Ammon's horn (tissue), 1 donor: ENCODE measurements around the gene SPOP.

ENCODE experiments used
- DNase-seq: peaks from one replicate; pipeline ENCODE4 v3.0.0-alpha.2; 2016; ENCODE audit warnings: low spot score

Gene SPOP

DNA sequence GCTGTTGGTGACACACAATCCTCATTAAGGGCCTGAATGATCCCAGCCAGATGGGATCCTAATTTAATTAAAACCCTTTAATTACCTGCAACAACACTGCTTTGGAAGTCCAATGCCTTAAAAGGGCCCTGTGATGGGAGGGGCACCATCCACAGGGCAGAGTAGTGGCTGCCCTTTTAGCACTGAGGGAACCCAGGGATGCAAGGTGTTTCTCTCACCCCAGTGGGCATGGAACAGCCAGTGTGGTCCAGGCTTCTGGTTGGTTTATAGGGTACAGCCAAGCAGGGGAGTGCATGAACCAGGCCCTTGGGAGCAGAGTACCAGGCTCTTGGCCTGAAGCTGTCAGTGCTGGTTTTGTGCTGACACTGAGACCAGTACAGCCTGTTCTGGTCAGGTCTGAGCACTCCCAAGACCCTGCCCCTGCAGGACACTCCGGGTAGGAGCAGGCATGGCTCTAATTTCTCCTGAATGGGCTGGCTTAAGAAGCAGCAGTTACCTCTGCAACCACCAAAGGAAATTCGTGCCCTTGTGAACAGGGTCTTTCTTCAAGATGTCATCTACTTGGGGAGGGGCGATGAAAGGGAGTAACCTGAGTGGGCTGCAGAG is 92.4 kb downstream of the SPOP start:
- no peak for DNase-seq

GRCh38 chr17:49583889-49584288 is 94.0 kb downstream of the SPOP start:
- no peak for DNase-seq

DNA sequence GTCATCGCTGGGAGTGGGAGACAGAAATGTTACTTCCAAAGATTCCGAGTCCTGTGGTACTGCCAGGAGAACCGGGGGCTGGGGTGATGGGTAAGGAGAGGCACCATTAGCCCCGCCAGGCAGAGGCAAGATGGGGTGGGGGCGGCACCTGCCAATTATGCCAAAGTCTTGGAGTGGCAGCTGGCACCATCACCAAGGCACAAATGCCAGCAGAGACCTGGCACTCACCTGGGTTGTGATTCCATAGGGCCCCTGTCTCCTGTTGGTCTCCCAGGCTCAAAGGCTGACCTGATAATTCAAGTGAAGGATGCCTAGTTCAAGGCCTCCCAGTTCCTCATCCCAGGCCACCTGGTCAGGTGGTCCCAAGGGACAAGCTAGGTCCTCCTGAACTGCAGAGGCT is 94.7 kb downstream of the SPOP start:
- DNase-seq, result no peak

DNA sequence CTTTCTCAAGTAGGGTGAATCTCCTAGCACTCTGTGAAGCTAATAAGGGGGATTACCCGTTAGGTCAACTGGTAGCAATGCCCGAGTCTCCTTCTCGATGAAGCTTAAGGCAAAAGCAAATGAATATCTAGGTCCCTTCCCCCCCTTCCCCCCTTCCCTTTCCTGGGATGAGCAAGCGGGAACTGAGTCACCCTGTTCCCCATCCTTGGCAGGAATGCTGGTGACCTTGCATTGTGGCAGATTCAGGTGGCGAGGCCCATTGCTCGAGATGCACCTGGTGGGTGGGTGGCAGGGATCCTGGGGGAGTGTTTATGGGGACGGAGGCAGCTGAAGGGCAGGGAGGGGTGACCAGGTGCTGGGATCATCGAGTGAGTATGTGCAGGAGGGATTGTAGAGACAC is 95.1 kb downstream of the SPOP start:
- DNase-seq, result no peak

DNA sequence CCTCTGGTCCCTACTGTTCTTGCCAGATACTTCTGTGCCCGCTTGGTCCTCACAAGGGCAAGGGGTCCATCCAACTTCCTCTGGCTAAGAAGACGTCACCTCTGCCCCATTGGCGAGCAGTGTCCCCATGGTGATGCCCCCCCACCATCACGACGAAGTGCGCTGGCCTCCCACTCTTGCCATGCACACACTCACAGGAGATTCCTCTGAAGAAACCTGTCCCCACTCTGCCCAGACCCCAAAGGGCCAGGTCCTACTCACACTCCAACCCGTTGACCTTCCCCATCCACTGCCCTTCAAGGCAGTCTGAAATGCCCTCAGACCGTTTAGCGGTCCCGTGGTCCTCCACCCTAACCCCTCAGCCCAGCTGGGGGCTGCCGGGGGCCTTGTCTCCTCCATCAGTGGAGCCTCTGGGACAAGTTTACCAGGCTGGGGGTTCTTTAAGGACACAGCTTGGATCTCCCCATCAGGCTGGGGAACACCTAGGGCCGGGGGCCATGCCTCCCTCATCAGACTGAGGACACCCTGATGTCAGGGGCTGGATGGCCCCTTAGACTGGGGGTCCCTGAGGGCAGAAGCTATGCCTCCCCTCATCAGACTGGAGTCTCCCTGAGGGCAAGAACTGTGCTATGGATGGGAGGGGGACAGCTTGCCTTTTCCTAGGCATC is 95.7 kb downstream of the SPOP start:
- DNase-seq, result no peak

DNA sequence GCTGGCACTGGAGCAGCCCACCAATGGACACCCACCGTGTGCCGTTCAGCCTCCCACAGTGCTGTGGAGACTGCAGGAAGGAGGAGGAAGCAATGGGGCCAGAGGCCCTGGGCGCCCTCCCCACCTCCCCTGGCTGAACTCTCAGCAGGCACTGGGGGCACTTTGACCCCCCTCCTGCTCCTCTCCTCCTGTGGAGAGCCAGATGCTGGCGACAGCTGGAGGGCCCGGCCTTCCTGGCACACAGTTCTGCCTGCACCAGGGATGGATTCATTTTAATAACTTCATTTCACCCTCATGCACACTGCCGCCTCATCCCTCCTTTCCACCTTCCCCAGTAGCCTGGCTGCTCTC is 96.3 kb downstream of the SPOP start:
- DNase-seq, result no peak

- DNase-seq, result no peak
Observed at GRCh38 chr17:49580981-49581647, 96.8 kb downstream of the SPOP start.

GRCh38 chr17:49580055-49580721 is 97.7 kb downstream of the SPOP start:
- no peak for DNase-seq

DNA sequence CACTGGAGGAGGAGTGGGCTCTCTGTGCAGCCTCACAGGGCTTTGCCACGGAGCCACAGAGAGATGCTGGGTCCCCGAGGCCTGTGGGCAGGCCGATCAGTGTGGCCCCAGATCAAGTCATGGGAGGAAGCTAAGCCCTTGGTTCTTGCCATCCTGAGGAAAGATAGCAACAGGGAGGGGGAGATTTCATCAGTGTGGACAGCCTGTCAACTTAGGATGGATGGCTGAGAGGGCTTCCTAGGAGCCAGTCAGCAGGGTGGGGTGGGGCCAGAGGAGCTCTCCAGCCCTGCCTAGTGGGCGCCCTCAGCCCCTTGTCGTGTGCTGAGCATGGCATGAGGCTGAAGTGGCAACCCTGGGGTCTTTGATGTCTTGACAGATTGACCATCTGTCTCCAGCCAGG is 98.4 kb downstream of the SPOP start:
- no peak for DNase-seq

GRCh38 chr17:49578952-49579500 is 98.9 kb downstream of the SPOP start:
- DNase-seq, result no peak

GRCh38 chr17:49578414-49578813 is 99.5 kb downstream of the SPOP start:
- no peak for DNase-seq

- no peak for DNase-seq
Observed at GRCh38 chr17:49577963-49578362, 99.9 kb downstream of the SPOP start.

GRCh38 chr17:49577650-49577934 is 100.3 kb downstream of the SPOP start:
- DNase-seq, result no peak

- DNase-seq, result no peak
Observed at GRCh38 chr17:49576917-49577649, 100.8 kb downstream of the SPOP start.

GRCh38 chr17:49576088-49576916 is 101.6 kb downstream of the SPOP start:
- no peak for DNase-seq

GRCh38 chr17:49575679-49576087 is 102.2 kb downstream of the SPOP start, which contains the start of gene NXPH3:
NXPH3 (plus strand) TSS chr17:49575871; CDS start chr17:49576220, 349 bp downstream.
- DNase-seq, result no peak

- no peak for DNase-seq
Observed at GRCh38 chr17:49574945-49575678, 102.8 kb downstream of the SPOP start.

DNA sequence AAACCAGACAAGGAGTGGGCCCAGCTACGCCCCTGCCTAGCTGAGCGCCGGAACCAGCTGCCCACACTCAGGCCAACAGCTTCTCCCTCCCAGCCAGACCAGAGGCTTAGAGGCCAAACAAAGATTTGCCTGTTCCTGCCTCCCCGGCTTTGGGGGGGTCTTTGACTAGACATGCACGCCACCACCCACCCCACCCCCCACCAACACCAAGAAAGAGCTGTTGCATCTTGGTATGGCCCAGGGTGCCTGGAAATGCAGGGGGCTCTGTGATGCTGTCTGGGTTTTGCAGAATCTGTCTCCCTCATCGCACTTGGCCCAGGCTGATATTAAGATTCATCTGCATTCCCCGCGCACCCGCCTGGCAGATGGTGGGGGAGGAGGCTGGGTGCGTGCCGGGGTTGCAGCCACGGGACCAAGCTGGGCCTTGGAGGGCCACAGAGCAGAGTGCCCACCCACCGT is 103.5 kb downstream of the SPOP start:
- DNase-seq, result peak; percentile 65

- DNase-seq, result no peak
Observed at GRCh38 chr17:49573510-49574322, 104.2 kb downstream of the SPOP start.
